Muscle layer of duodenum (tissue), 2 donors: ENCODE data around the gene WEE2.

Experiments
- H3K27ac ChIP-seq: one replicate; pipeline ENCODE4 v1.7.0; 2013; ENCODE audit warnings: mild to moderate bottlenecking, low read length
- H3K27me3 ChIP-seq: one replicate; pipeline ENCODE4 v1.7.0; 2013; ENCODE audit warnings: low read depth, mild to moderate bottlenecking, control low read depth, low read length
- H3K36me3 ChIP-seq, 2 donors: one replicate each; pipeline ENCODE4 v1.7.0; 2013; ENCODE audit warnings: low read length in 2 of 2, control low read depth in 1 of 2, mild to moderate bottlenecking in 1 of 2; ENCODE audit not compliant: insufficient read depth in 2 of 2, control insufficient read depth in 1 of 2
- H3K4me1 ChIP-seq, 2 donors: one replicate each; pipeline ENCODE4 v1.7.0; 2013; ENCODE audit warnings: low read length in 2 of 2, mild to moderate bottlenecking in 2 of 2, control low read depth in 1 of 2, moderate library complexity in 1 of 2; ENCODE audit not compliant: insufficient read depth in 2 of 2, control insufficient read depth in 1 of 2
- H3K4me3 ChIP-seq, 2 donors: one replicate each; pipeline ENCODE4 v1.7.0; 2013; ENCODE audit warnings: low read length in 2 of 2, low read depth in 1 of 2, mild to moderate bottlenecking in 1 of 2
- H3K9me3 ChIP-seq, 2 donors: one replicate each; pipeline ENCODE4 v1.7.0; 2013; ENCODE audit warnings: low read length in 2 of 2, control low read depth in 1 of 2, mild to moderate bottlenecking in 1 of 2; ENCODE audit not compliant: control insufficient read depth in 1 of 2
- donor health status: healthy.

The WEE2 gene

DNA sequence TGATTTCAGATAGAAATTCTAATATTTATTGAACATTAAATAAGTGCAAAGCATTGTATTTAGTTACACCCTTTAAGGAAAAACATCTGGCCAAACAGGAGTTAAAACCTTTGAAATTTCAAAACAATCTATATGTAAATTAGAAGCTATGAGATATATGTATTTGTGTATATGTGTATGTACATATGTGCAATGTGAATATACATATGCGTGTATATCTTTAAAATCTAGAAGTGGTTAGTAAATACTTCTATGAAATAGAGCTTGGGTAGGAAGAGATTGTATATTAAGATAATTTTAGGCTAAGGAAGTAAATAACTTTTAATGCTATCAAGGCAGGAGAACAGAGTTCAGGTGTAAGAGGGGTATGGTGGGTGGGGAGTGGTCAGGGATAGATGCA is 9.3 kb downstream of the WEE2 start:
- no peaks in the 10 kb centered on the region for H3K36me3 ChIP-seq
- H3K9me3 ChIP-seq: no peaks in the 10 kb centered on the region
- no peak overlapping the region for H3K27ac ChIP-seq
- H3K4me3 ChIP-seq: no peak overlapping the region
- no peaks in the 10 kb centered on the region for H3K27me3 ChIP-seq
- H3K4me1 ChIP-seq: no peaks in the 10 kb centered on the region

DNA sequence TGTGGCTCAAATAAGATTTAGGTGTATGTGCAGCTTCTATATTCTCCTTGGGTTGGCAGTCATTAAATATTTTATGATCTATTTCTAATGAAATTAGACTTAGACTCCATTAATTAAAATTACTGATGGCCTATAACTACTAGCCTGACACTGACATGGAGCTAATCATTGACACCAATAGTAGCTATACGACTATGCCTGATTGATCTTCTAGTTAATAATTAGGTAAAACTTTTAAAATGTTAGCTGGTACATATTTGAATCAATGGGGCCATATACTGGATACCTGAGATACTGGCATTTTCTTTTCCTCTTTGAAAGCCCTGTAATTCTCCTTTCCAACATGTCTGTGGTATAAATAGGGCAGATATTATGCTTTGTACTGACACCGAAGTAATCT is 14.4 kb downstream of the WEE2 start:
- H3K27me3 ChIP-seq: no peaks in the 10 kb centered on the region
- H3K36me3 ChIP-seq: no peaks in the 10 kb centered on the region
- H3K4me3 ChIP-seq: no peak overlapping the region
- no peaks in the 10 kb centered on the region for H3K4me1 ChIP-seq
- no peak overlapping the region for H3K27ac ChIP-seq
- no peaks in the 10 kb centered on the region for H3K9me3 ChIP-seq

GRCh38 chr7:141729020-141729419 is 20.9 kb downstream of the WEE2 start:
- no peak overlapping the region for H3K4me3 ChIP-seq
- no peaks in the 10 kb centered on the region for H3K9me3 ChIP-seq
- H3K36me3 ChIP-seq: no peaks in the 10 kb centered on the region
- no peak overlapping the region for H3K27ac ChIP-seq
- H3K27me3 ChIP-seq: no peaks in the 10 kb centered on the region
- no peaks in the 10 kb centered on the region for H3K4me1 ChIP-seq

GRCh38 chr7:141731476-141732149 is 23.5 kb downstream of the WEE2 start:
- Histone ChIP-seq H3K9me3 (no peaks in the 10 kb centered on the region), H3K4me3 (no peak overlapping the region)

GRCh38 chr7:141737118-141737835 is 29.1 kb downstream of the WEE2 start:
- H3K36me3 ChIP-seq: peaks cover 12 to 16% of the 10 kb centered on the region in 2 donors
- H3K4me3 ChIP-seq: peak overlapping the region; percentile 81 to 91
- H3K27me3 ChIP-seq: no peaks in the 10 kb centered on the region
- H3K27ac ChIP-seq: peak overlapping the region; percentile 93
- H3K9me3 ChIP-seq: no peaks in the 10 kb centered on the region
- peaks cover 6 to 21% of the 10 kb centered on the region in 2 donors for H3K4me1 ChIP-seq

More at GRCh38 chr7:141731476-141732149, 23.5 kb downstream of the WEE2 start:
- H3K27ac ChIP-seq: no peak overlapping the region
- no peaks in the 10 kb centered on the region for H3K27me3 ChIP-seq
- no peaks in the 10 kb centered on the region for H3K4me1 ChIP-seq
- H3K36me3 ChIP-seq: no peaks in the 10 kb centered on the region

- Histone ChIP-seq H3K4me1 (peaks cover 6 to 21% of the 10 kb centered on the region in 2 donors), H3K9me3 (no peaks in the 10 kb centered on the region), H3K4me3 (peak within 1 kb of the TSS; percentile 81 to 91), H3K27ac (peak within 1 kb of the TSS; percentile 93), H3K36me3 (peaks cover 18 to 23% of the 10 kb centered on the region in 2 donors), H3K27me3 (no peaks in the 10 kb centered on the region)
Observed at GRCh38 chr7:141737836-141738591, 29.9 kb downstream of the WEE2 start, which contains the start of gene SSBP1. Gene SSBP1 (plus strand): TSS chr7:141738358. CDS start chr7:141739167, 809 bp downstream.

GRCh38 chr7:141738592-141739013 is 30.4 kb downstream of the WEE2 start:
- H3K9me3 ChIP-seq: no peaks in the 10 kb centered on the region
- H3K4me1 ChIP-seq: peaks cover 6 to 21% of the 10 kb centered on the region in 2 donors
- peak overlapping the region; percentile 93 for H3K27ac ChIP-seq
- H3K27me3 ChIP-seq: no peaks in the 10 kb centered on the region
- H3K4me3 ChIP-seq: peak overlapping the region; percentile 81 to 91
- H3K36me3 ChIP-seq: peaks cover 23 to 29% of the 10 kb centered on the region in 2 donors

- Histone ChIP-seq H3K36me3 (peaks cover 30 to 35% of the 10 kb centered on the region in 2 donors), H3K4me3 (peak overlapping the region; percentile 81 to 91), H3K9me3 (no peaks in the 10 kb centered on the region), H3K4me1 (peaks cover 6 to 21% of the 10 kb centered on the region in 2 donors), H3K27me3 (no peaks in the 10 kb centered on the region), H3K27ac (no peak overlapping the region)
Observed at GRCh38 chr7:141739250-141739649, 31.1 kb downstream of the WEE2 start.

DNA sequence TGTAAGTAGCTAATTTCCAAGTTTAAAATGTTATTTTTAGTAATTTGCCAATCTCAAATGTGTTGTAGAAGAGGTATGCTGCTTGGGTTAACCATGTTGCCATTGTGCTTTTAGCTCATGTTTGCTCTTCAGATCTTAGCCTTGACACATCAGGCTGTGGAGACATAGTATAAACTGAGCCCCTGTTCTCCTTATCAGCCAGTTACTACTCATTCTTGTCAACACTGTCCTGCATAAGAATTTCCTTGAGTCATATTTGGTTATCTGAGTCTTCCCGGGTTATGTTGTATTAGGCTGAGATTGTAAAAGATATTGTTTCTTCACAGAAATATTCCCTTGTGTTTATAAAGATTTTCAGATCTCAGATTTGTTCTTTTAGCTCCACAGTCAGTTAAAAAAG is 34.1 kb downstream of the WEE2 start:
- peaks cover 6 to 16% of the 10 kb centered on the region in 2 donors for H3K4me1 ChIP-seq
- H3K27ac ChIP-seq: no peak overlapping the region
- H3K4me3 ChIP-seq: no peak overlapping the region
- no peaks in the 10 kb centered on the region for H3K27me3 ChIP-seq
- H3K36me3 ChIP-seq: peaks cover 41 to 56% of the 10 kb centered on the region in 2 donors
- H3K9me3 ChIP-seq: no peaks in the 10 kb centered on the region

GRCh38 chr7:141744131-141744530 is 36.0 kb downstream of the WEE2 start:
- Histone ChIP-seq H3K36me3 (peaks cover 51 to 65% of the 10 kb centered on the region in 2 donors), H3K4me1 (peaks cover 2 to 10% of the 10 kb centered on the region in 2 donors), H3K27ac (no peak overlapping the region), H3K4me3 (no peak overlapping the region), H3K9me3 (no peaks in the 10 kb centered on the region), H3K27me3 (no peaks in the 10 kb centered on the region)

DNA sequence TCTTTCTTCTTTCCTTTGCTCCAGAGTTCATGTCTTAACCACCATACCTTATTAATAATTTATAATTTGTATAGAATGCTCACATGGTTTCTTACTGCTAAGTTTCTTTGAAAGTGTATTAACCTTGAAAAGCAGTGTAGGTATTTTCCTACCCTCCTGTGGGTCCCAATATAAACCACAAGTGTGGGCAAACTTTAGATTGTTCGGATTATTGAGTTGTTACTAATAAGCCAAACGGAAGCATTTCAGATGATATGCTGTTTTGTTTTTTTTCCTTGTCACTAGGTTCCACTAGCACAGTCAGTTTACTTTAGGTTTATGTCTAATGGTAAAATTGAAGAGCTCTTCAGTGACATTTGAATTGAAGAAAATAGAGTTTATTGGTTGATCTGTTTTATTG is 40.2 kb downstream of the WEE2 start:
- peaks cover 7 to 13% of the 10 kb centered on the region in 2 donors for H3K9me3 ChIP-seq
- no peak overlapping the region for H3K4me3 ChIP-seq
- H3K27me3 ChIP-seq: no peaks in the 10 kb centered on the region
- H3K36me3 ChIP-seq: peaks cover 63 to 79% of the 10 kb centered on the region in 2 donors
- no peak overlapping the region for H3K27ac ChIP-seq
- H3K4me1 ChIP-seq: no peaks in the 10 kb centered on the region
